SK-N-SH treated with all-trans-retinoic acid at 6 μM for 48 hours (cell line): Measurements from ENCODE around the gene MIGA2.

Experiments used
- ATAC-seq: fragments of 200-7000 bp; cut with Tn5 transposase; 3 replicates; pipeline ENCODE4 v1.9.1; 2020; ENCODE audit warnings: mild to moderate bottlenecking, moderate library complexity
- ARNTL ChIP-seq: fragments of 450-650 bp; formaldehyde crosslinking; IDR thresholded peaks from 2 replicates; pipeline ENCODE4 v1.5.0; 2020; ENCODE audit warnings: low read depth, mild to moderate bottlenecking, moderate library complexity, borderline replicate concordance
- BACH2 ChIP-seq: fragments of 250-450 bp; sonication (Bioruptor Pico); IDR thresholded peaks from 2 replicates; pipeline ENCODE4 v1.9.0; 2021; ENCODE audit warnings: mild to moderate bottlenecking, borderline replicate concordance
- CSDC2 ChIP-seq: fragments of 250-450 bp; sonication (Bioruptor Pico); IDR thresholded peaks from 2 replicates; pipeline ENCODE4 v1.5.0; 2020; ENCODE audit warnings: mild to moderate bottlenecking, moderate library complexity
- GLIS3 ChIP-seq: fragments of 250-450 bp; sonication (Bioruptor Pico); IDR thresholded peaks from 2 replicates; pipeline ENCODE4 v1.5.0; 2020; ENCODE audit warnings: mild to moderate bottlenecking, moderate library complexity
- ISL1 ChIP-seq: fragments of 250-450 bp; sonication (Bioruptor Pico); IDR thresholded peaks from 2 replicates; pipeline ENCODE4 v2.1.2; 2022; ENCODE audit warnings: mild to moderate bottlenecking, moderate library complexity
- OSR1 ChIP-seq: fragments of 250-450 bp; sonication (Bioruptor Pico); IDR thresholded peaks from 2 replicates; pipeline ENCODE4 v1.8.0; 2022; ENCODE audit warnings: moderate library complexity, mild to moderate bottlenecking, inconsistent platforms
- PATZ1 ChIP-seq: fragments of 250-450 bp; sonication (Bioruptor Pico); IDR thresholded peaks from 2 replicates; pipeline ENCODE4 v1.8.0; 2020; ENCODE audit warnings: mild to moderate bottlenecking, moderate library complexity, borderline replicate concordance
- PPARA ChIP-seq: fragments of 250-450 bp; sonication (Bioruptor Pico); IDR thresholded peaks from 2 replicates; pipeline ENCODE4 v1.5.0; 2020; ENCODE audit warnings: mild to moderate bottlenecking, borderline replicate concordance
- TOX ChIP-seq: fragments of 250-450 bp; sonication (Bioruptor Pico); IDR thresholded peaks from 2 replicates; pipeline ENCODE4 v1.8.0; 2021; ENCODE audit warnings: mild to moderate bottlenecking, moderate library complexity, borderline replicate concordance
- TSHZ2 ChIP-seq: fragments of 250-450 bp; sonication (Bioruptor Pico); IDR thresholded peaks from 2 replicates; pipeline ENCODE4 v1.5.0; 2020; ENCODE audit warnings: mild to moderate bottlenecking, moderate library complexity
- ZC3H10 ChIP-seq: fragments of 250-450 bp; sonication (Bioruptor Pico); IDR thresholded peaks from 2 replicates; pipeline ENCODE4 v1.5.1; 2021; ENCODE audit warnings: mild to moderate bottlenecking, moderate library complexity
- ZFP3 ChIP-seq: fragments of 250-450 bp; sonication (Bioruptor Pico); IDR thresholded peaks from 2 replicates; pipeline ENCODE4 v1.5.0; 2020; ENCODE audit warnings: mild to moderate bottlenecking, moderate library complexity
- ZFP30 ChIP-seq: fragments of 450-650 bp; formaldehyde crosslinking; IDR thresholded peaks from 2 replicates; pipeline ENCODE4 v1.5.0; 2022; ENCODE audit warnings: mild to moderate bottlenecking, moderate library complexity
- ZNF70 ChIP-seq: fragments of 450-650 bp; formaldehyde crosslinking; IDR thresholded peaks from 2 replicates; pipeline ENCODE4 v1.5.0; 2020; ENCODE audit warnings: mild to moderate bottlenecking, moderate library complexity
- ZNF8 ChIP-seq: fragments of 450-650 bp; formaldehyde crosslinking; IDR thresholded peaks from 2 replicates; pipeline ENCODE4 v1.5.0; 2020; ENCODE audit warnings: mild to moderate bottlenecking, moderate library complexity
- TF ChIP-seq, protein P1 (sequence below): fragments of 250-450 bp; sonication (Bioruptor Pico); IDR thresholded peaks from 2 replicates; pipeline ENCODE4 v1.8.0; 2021; ENCODE audit warnings: low read depth, mild to moderate bottlenecking, moderate library complexity, borderline replicate concordance
- TF ChIP-seq, protein P2 (sequence below): fragments of 250-450 bp; sonication (Bioruptor Pico); IDR thresholded peaks from 2 replicates; pipeline ENCODE4 v1.5.1; 2020; ENCODE audit warnings: low read depth, mild to moderate bottlenecking, moderate library complexity

The MIGA2 gene

GRCh38 chr9:129094387-129095169 is 58.2 kb downstream of the MIGA2 start:
- TF ChIP-seq ZC3H10 (CRISPR knock-in tag) (no peak), CSDC2 (CRISPR knock-in tag) (no peak), ISL1 (CRISPR knock-in tag) (no peak), ARNTL (CRISPR knock-in tag) (no peak), ZFP30 (no peak), BACH2 (no peak), OSR1 (no peak)
- TF ChIP-seq, protein P1, sequence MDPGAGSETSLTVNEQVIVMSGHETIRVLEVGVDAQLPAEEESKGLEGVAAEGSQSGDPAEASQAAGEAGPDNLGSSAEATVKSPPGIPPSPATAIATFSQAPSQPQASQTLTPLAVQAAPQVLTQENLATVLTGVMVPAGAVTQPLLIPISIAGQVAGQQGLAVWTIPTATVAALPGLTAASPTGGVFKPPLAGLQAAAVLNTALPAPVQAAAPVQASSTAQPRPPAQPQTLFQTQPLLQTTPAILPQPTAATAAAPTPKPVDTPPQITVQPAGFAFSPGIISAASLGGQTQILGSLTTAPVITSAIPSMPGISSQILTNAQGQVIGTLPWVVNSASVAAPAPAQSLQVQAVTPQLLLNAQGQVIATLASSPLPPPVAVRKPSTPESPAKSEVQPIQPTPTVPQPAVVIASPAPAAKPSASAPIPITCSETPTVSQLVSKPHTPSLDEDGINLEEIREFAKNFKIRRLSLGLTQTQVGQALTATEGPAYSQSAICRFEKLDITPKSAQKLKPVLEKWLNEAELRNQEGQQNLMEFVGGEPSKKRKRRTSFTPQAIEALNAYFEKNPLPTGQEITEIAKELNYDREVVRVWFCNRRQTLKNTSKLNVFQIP, result no peak
- TF ChIP-seq, protein P2, sequence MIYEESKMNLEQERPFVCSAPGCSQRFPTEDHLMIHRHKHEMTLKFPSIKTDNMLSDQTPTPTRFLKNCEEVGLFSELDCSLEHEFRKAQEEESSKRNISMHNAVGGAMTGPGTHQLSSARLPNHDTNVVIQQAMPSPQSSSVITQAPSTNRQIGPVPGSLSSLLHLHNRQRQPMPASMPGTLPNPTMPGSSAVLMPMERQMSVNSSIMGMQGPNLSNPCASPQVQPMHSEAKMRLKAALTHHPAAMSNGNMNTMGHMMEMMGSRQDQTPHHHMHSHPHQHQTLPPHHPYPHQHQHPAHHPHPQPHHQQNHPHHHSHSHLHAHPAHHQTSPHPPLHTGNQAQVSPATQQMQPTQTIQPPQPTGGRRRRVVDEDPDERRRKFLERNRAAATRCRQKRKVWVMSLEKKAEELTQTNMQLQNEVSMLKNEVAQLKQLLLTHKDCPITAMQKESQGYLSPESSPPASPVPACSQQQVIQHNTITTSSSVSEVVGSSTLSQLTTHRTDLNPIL (CRISPR knock-in tag), result no peak
- TF ChIP-seq, all 23 proteins: peak for 0
- no peak for ATAC-seq

GRCh38 chr9:129095170-129095667 is 58.8 kb downstream of the MIGA2 start:
- no peak for ATAC-seq
- no peak for TF ChIP-seq CSDC2 (CRISPR knock-in tag)
- TF ChIP-seq TOX (CRISPR knock-in tag), result no peak
- no peak for TF ChIP-seq ZFP3 (CRISPR knock-in tag)
- no peak for TF ChIP-seq ZFP30
- no peak for TF ChIP-seq OSR1
- TF ChIP-seq ZNF8 (CRISPR knock-in tag), result no peak
- no peak for TF ChIP-seq GLIS3
- TF ChIP-seq, protein P1, result no peak
- TF ChIP-seq ZC3H10 (CRISPR knock-in tag), result no peak
- no peak for TF ChIP-seq PATZ1
- TF ChIP-seq BACH2, result no peak
- no peak for TF ChIP-seq TSHZ2
- no peak for TF ChIP-seq ZNF70 (CRISPR knock-in tag)
- TF ChIP-seq, protein P2 (CRISPR knock-in tag), result no peak
- TF ChIP-seq PPARA, result no peak

- ATAC-seq, result no peak
- TF ChIP-seq ZC3H10 (CRISPR knock-in tag) (no peak), TSHZ2 (no peak), ZNF8 (CRISPR knock-in tag) (no peak), ARNTL (CRISPR knock-in tag) (no peak), PATZ1 (no peak), ZFP30 (no peak), TOX (CRISPR knock-in tag) (no peak), GLIS3 (no peak), CSDC2 (CRISPR knock-in tag) (no peak), BACH2 (no peak)
- TF ChIP-seq, protein P2 (CRISPR knock-in tag), result no peak
Measured at GRCh38 chr9:129095908-129096307, 59.5 kb downstream of the MIGA2 start.
